ENCODE results near the gene NAA15.

NAA15 gene

GRCh38 chr4:139278485-139278884, 22.8 kb upstream of the NAA15 start:
- peaks cover 26% of the 10 kb centered on the region for H3K27me3 ChIP-seq (ENCODE audit: control insufficient read depth, insufficient read depth, low read length)
- no peaks in the 10 kb centered on the region for H3K36me3 ChIP-seq (ENCODE audit: control insufficient read depth, insufficient read depth, low read length)
- no peak overlapping the region for H3K9ac ChIP-seq (ENCODE audit: low read length)
- no peak overlapping the region for H3K4me3 ChIP-seq (ENCODE audit: low read length)
- peaks cover 8% of the 10 kb centered on the region for H3K4me1 ChIP-seq (ENCODE audit: control insufficient read depth, insufficient read depth, low read length)
- no peaks in the 10 kb centered on the region for H3K9me3 ChIP-seq (ENCODE audit: control insufficient read depth, low read length)

GRCh38 chr4:139278912-139279759, 22.2 kb upstream of the NAA15 start:
- H3K9ac ChIP-seq (ENCODE audit: low read length), result no peak overlapping the region
- H3K36me3 ChIP-seq (ENCODE audit: control insufficient read depth, insufficient read depth, low read length), result no peaks in the 10 kb centered on the region
- H3K9me3 ChIP-seq (ENCODE audit: control insufficient read depth, low read length), result no peaks in the 10 kb centered on the region
- H3K4me1 ChIP-seq (ENCODE audit: control insufficient read depth, insufficient read depth, low read length), result peaks cover 8% of the 10 kb centered on the region
- no peak overlapping the region for H3K4me3 ChIP-seq (ENCODE audit: low read length)
- H3K27me3 ChIP-seq (ENCODE audit: control insufficient read depth, insufficient read depth, low read length), result peaks cover 26% of the 10 kb centered on the region

- Histone ChIP-seq H3K4me3 (ENCODE audit: low read length) (no peak within 1 kb of the TSS), H3K27me3 (ENCODE audit: control insufficient read depth, insufficient read depth, low read length) (peaks cover 26% of the 10 kb centered on the region), H3K9ac (ENCODE audit: low read length) (no peak within 1 kb of the TSS), H3K9me3 (ENCODE audit: control insufficient read depth, low read length) (no peaks in the 10 kb centered on the region), H3K4me1 (ENCODE audit: control insufficient read depth, insufficient read depth, low read length) (peaks cover 8% of the 10 kb centered on the region), H3K36me3 (ENCODE audit: control insufficient read depth, insufficient read depth, low read length) (no peaks in the 10 kb centered on the region)
These were observed 21.3 kb upstream of the NAA15 start, which contains the start of gene MGARP for GRCh38 chr4:139279760-139280620. Gene MGARP, minus strand, starts transcription at chr4:139280225. Its CDS starts 67 bp downstream, at chr4:139280158.

GRCh38 chr4:139282065-139282720, 19.1 kb upstream of the NAA15 start:
- H3K4me1 ChIP-seq (ENCODE audit: control insufficient read depth, insufficient read depth, low read length), result peaks cover 8% of the 10 kb centered on the region
- H3K36me3 ChIP-seq (ENCODE audit: control insufficient read depth, insufficient read depth, low read length), result no peaks in the 10 kb centered on the region
- H3K9me3 ChIP-seq (ENCODE audit: control insufficient read depth, low read length), result no peaks in the 10 kb centered on the region
- no peak overlapping the region for H3K4me3 ChIP-seq (ENCODE audit: low read length)
- H3K9ac ChIP-seq (ENCODE audit: low read length), result no peak overlapping the region
- peaks cover 26% of the 10 kb centered on the region for H3K27me3 ChIP-seq (ENCODE audit: control insufficient read depth, insufficient read depth, low read length)

GRCh38 chr4:139282721-139283075, 18.6 kb upstream of the NAA15 start:
- Histone ChIP-seq H3K9ac (ENCODE audit: low read length) (no peak overlapping the region), H3K27me3 (ENCODE audit: control insufficient read depth, insufficient read depth, low read length) (peaks cover 26% of the 10 kb centered on the region), H3K9me3 (ENCODE audit: control insufficient read depth, low read length) (no peaks in the 10 kb centered on the region), H3K36me3 (ENCODE audit: control insufficient read depth, insufficient read depth, low read length) (no peaks in the 10 kb centered on the region), H3K4me1 (ENCODE audit: control insufficient read depth, insufficient read depth, low read length) (peaks cover 8% of the 10 kb centered on the region), H3K4me3 (ENCODE audit: low read length) (no peak overlapping the region)

GRCh38 chr4:139286186-139286698, 15.1 kb upstream of the NAA15 start:
- Histone ChIP-seq H3K9me3 (ENCODE audit: control insufficient read depth, low read length) (no peaks in the 10 kb centered on the region), H3K4me3 (ENCODE audit: low read length) (no peak overlapping the region), H3K36me3 (ENCODE audit: control insufficient read depth, insufficient read depth, low read length) (no peaks in the 10 kb centered on the region), H3K27me3 (ENCODE audit: control insufficient read depth, insufficient read depth, low read length) (no peaks in the 10 kb centered on the region), H3K9ac (ENCODE audit: low read length) (no peak overlapping the region), H3K4me1 (ENCODE audit: control insufficient read depth, insufficient read depth, low read length) (no peaks in the 10 kb centered on the region)

- H3K9me3 ChIP-seq (ENCODE audit: control insufficient read depth, low read length), result no peaks in the 10 kb centered on the region
- peaks cover 15% of the 10 kb centered on the region for H3K4me1 ChIP-seq (ENCODE audit: control insufficient read depth, insufficient read depth, low read length)
- no peaks in the 10 kb centered on the region for H3K27me3 ChIP-seq (ENCODE audit: control insufficient read depth, insufficient read depth, low read length)
- H3K36me3 ChIP-seq (ENCODE audit: control insufficient read depth, insufficient read depth, low read length), result no peaks in the 10 kb centered on the region
- peak overlapping the region; percentile 94 for H3K9ac ChIP-seq (ENCODE audit: low read length)
- peak overlapping the region; percentile 86 for H3K4me3 ChIP-seq (ENCODE audit: low read length)
These were observed 5.9 kb upstream of the NAA15 start for GRCh38 chr4:139295206-139295941.

- no peak overlapping the region for H3K4me3 ChIP-seq (ENCODE audit: low read length)
- no peaks in the 10 kb centered on the region for H3K9me3 ChIP-seq (ENCODE audit: control insufficient read depth, low read length)
- H3K36me3 ChIP-seq (ENCODE audit: control insufficient read depth, insufficient read depth, low read length), result no peaks in the 10 kb centered on the region
- H3K9ac ChIP-seq (ENCODE audit: low read length), result peak overlapping the region; percentile 94
- H3K27me3 ChIP-seq (ENCODE audit: control insufficient read depth, insufficient read depth, low read length), result no peaks in the 10 kb centered on the region
- H3K4me1 ChIP-seq (ENCODE audit: control insufficient read depth, insufficient read depth, low read length), result peaks cover 15% of the 10 kb centered on the region
These were observed 5.4 kb upstream of the NAA15 start for GRCh38 chr4:139295942-139296299.

GRCh38 chr4:139297001-139297410, 4.3 kb upstream of the NAA15 start:
- no peak overlapping the region for H3K4me3 ChIP-seq (ENCODE audit: low read length)
- no peak overlapping the region for H3K9ac ChIP-seq (ENCODE audit: low read length)
- no peaks in the 10 kb centered on the region for H3K36me3 ChIP-seq (ENCODE audit: control insufficient read depth, insufficient read depth, low read length)
- no peaks in the 10 kb centered on the region for H3K9me3 ChIP-seq (ENCODE audit: control insufficient read depth, low read length)
- peaks cover 15% of the 10 kb centered on the region for H3K4me1 ChIP-seq (ENCODE audit: control insufficient read depth, insufficient read depth, low read length)
- H3K27me3 ChIP-seq (ENCODE audit: control insufficient read depth, insufficient read depth, low read length), result no peaks in the 10 kb centered on the region

- no peak overlapping the region for H3K9ac ChIP-seq (ENCODE audit: low read length)
- no peaks in the 10 kb centered on the region for H3K9me3 ChIP-seq (ENCODE audit: control insufficient read depth, low read length)
- H3K4me3 ChIP-seq (ENCODE audit: low read length), result no peak overlapping the region
- peaks cover 15% of the 10 kb centered on the region for H3K4me1 ChIP-seq (ENCODE audit: control insufficient read depth, insufficient read depth, low read length)
- no peaks in the 10 kb centered on the region for H3K36me3 ChIP-seq (ENCODE audit: control insufficient read depth, insufficient read depth, low read length)
- H3K27me3 ChIP-seq (ENCODE audit: control insufficient read depth, insufficient read depth, low read length), result no peaks in the 10 kb centered on the region
These were observed 1.8 kb upstream of the NAA15 start for GRCh38 chr4:139299536-139299935.

GRCh38 chr4:139300431-139301112, 733 bp upstream of the NAA15 start:
- Histone ChIP-seq H3K9ac (ENCODE audit: low read length) (peak overlapping the region; percentile 90), H3K27me3 (ENCODE audit: control insufficient read depth, insufficient read depth, low read length) (no peaks in the 10 kb centered on the region), H3K4me1 (ENCODE audit: control insufficient read depth, insufficient read depth, low read length) (peaks cover 15% of the 10 kb centered on the region), H3K4me3 (ENCODE audit: low read length) (peak overlapping the region; percentile 97), H3K36me3 (ENCODE audit: control insufficient read depth, insufficient read depth, low read length) (no peaks in the 10 kb centered on the region), H3K9me3 (ENCODE audit: control insufficient read depth, low read length) (no peaks in the 10 kb centered on the region)

All from mucosa of stomach (tissue), 1 donor.